HCT116 (cell line): ENCODE results near the gene ASIC3. TPM values are rescaled to one million over a fixed set of nuclear protein-coding genes. Genes with fewer than 3 reads are reported as not detected.

Experiments used
- ATAC-seq: fragments of 200-7000 bp; cut with Tn5 transposase; 2 replicates; pipeline ENCODE4 v1.9.1; 2020; ENCODE audit warnings: mild to moderate bottlenecking, moderate library complexity
- BruUV-seq: library from RNA; stranded (reverse); fragments of 400-500 nt; replicated peaks from 2 replicates; lab custom pipeline; 2021; lab: Mats Ljungman, UMichigan
- CTCF ChIA-PET: fragments of 300-600 bp; sonication (Branson Sonifier 250); formaldehyde crosslinking; loops from one replicate; lab custom pipeline; 2021; ENCODE audit warnings: antibody characterized with exemption; lab: Charles Lee
- POLR2A ChIA-PET: fragments of 300-600, 350-600 bp; sonication (Branson Sonifier 250); formaldehyde crosslinking; loops from one replicate; lab custom pipeline; 2021; ENCODE audit warnings: antibody characterized with exemption; lab: Charles Lee
- RAD21 ChIA-PET, 2 experiments: fragments of 300-600 bp; sonication (Branson Sonifier 250); formaldehyde crosslinking; loops; one replicate each; lab custom pipeline; 2023; ENCODE audit warnings: low total read pairs in 2 of 2; ENCODE audit not compliant: uncharacterized antibody in 2 of 2, unreplicated experiment in 2 of 2, low non-redundant PET in 1 of 2; lab: Charles Lee
- DNase-seq: peaks from one replicate; pipeline ENCODE4 v3.0.0-alpha.2; 2010; ENCODE audit warnings: low read depth, low spot score
- H2AFZ ChIP-seq: fragments of 200-600 bp; shearing (Covaris generic), sonication (generic); 2 replicates; pipeline ENCODE4 v1.6.1; 2017; ENCODE audit warnings: low read depth, mixed run types, mixed read lengths, antibody characterized with exemption, low read length; ENCODE audit not compliant: poor library complexity, severe bottlenecking
- H3K27ac ChIP-seq: 2 replicates; pipeline ENCODE4 v1.5.1; 2012; ENCODE audit warnings: low read depth, low read length
- H3K27me3 ChIP-seq: fragments of 200-600 bp; sonication (generic); 2 replicates; pipeline ENCODE4 v1.6.1; 2016; ENCODE audit warnings: mixed run types, low read length, mixed read lengths; ENCODE audit not compliant: insufficient read depth
- H3K36me3 ChIP-seq, 2 experiments: fragments of 200-500 bp in 1 of 2; fragments of 200-600 bp in 1 of 2; sonication (Bioruptor generic) in 1 of 2; sonication (generic) in 1 of 2; 2 replicates each; pipeline versions ENCODE4 v1.5.1 to v1.6.1; 2014 to 2016; ENCODE audit warnings: low read length in 2 of 2, inconsistent platforms in 1 of 2, mixed read lengths in 1 of 2, mixed run types in 1 of 2; ENCODE audit not compliant: insufficient read depth in 2 of 2, control insufficient read depth in 1 of 2
- H3K4me1 ChIP-seq, 2 experiments: fragments of 200-600 bp in 1 of 2; sonication (generic) in 1 of 2; 2 replicates each; pipeline versions ENCODE4 v1.5.1 to v1.6.1; 2012 to 2017; ENCODE audit warnings: low read length in 2 of 2, inconsistent platforms in 1 of 2, mild to moderate bottlenecking in 1 of 2, mixed read lengths in 1 of 2, mixed run types in 1 of 2, moderate library complexity in 1 of 2; ENCODE audit not compliant: insufficient read depth in 2 of 2, control insufficient read depth in 1 of 2
- H3K4me2 ChIP-seq: fragments of 200-600 bp; sonication (generic); 2 replicates; pipeline ENCODE4 v1.6.1; 2017; ENCODE audit warnings: mixed run types, low read length, mixed read lengths
- H3K4me3 ChIP-seq, 2 experiments: fragments of 200-600 bp in 1 of 2; sonication (generic) in 1 of 2; replicated peaks in 1 of 2; 2 replicates each; pipeline ENCODE4 v1.5.1; 2011 to 2016; ENCODE audit warnings: low read length in 2 of 2, control low read depth in 1 of 2, low read depth in 1 of 2, mild to moderate bottlenecking in 1 of 2, mixed read lengths in 1 of 2, mixed run types in 1 of 2
- H3K79me2 ChIP-seq: fragments of 200-600 bp; sonication (generic); 2 replicates; pipeline ENCODE4 v1.6.1; 2017; ENCODE audit warnings: mild to moderate bottlenecking, mixed run types, low read length, moderate library complexity, mixed read lengths; ENCODE audit not compliant: insufficient read depth
- H3K9ac ChIP-seq: fragments of 200-600 bp; sonication (generic); 2 replicates; pipeline ENCODE4 v1.6.1; 2016; ENCODE audit warnings: low read length, mixed read lengths
- H3K9me2 ChIP-seq: fragments of 200-600 bp; sonication (generic), shearing (Covaris generic); 2 replicates; pipeline ENCODE4 v1.6.1; 2017; ENCODE audit warnings: mixed run types, mild to moderate bottlenecking, moderate library complexity; ENCODE audit not compliant: insufficient read depth
- H3K9me3 ChIP-seq, 2 experiments: fragments of 200-500 bp in 1 of 2; fragments of 200-600 bp in 1 of 2; sonication (Bioruptor generic) in 1 of 2; sonication (generic) in 1 of 2; 2 replicates each; pipeline ENCODE4 v1.6.1; 2014 to 2017; ENCODE audit warnings: low read length in 2 of 2, mixed read lengths in 2 of 2, inconsistent platforms in 1 of 2, low read depth in 1 of 2, mild to moderate bottlenecking in 1 of 2, mixed run types in 1 of 2, moderate library complexity in 1 of 2; ENCODE audit not compliant: control insufficient read depth in 1 of 2, insufficient read depth in 1 of 2
- H4K20me1 ChIP-seq: fragments of 200-600 bp; sonication (generic), shearing (Covaris generic); 2 replicates; pipeline ENCODE4 v1.6.1; 2017; ENCODE audit warnings: mixed run types, mild to moderate bottlenecking, moderate library complexity; ENCODE audit not compliant: insufficient read depth
- ATF3 ChIP-seq: IDR thresholded peaks from 2 replicates; pipeline ENCODE4 v1.6.1; 2012
- CBX3 ChIP-seq: IDR thresholded peaks from 2 replicates; pipeline ENCODE4 v1.6.1; 2012; ENCODE audit warnings: low read depth
- CEBPB ChIP-seq: IDR thresholded peaks from 2 replicates; pipeline ENCODE4 v1.6.1; 2012; ENCODE audit warnings: low read depth
- EGR1 ChIP-seq: IDR thresholded peaks from 2 replicates; pipeline ENCODE4 v1.6.1; 2012; ENCODE audit warnings: low read depth
- ELF1 ChIP-seq: IDR thresholded peaks from 2 replicates; pipeline ENCODE4 v1.6.1; 2012; ENCODE audit warnings: low read depth, borderline replicate concordance
- FOSL1 ChIP-seq: IDR thresholded peaks from 2 replicates; pipeline ENCODE4 v1.6.1; 2012; ENCODE audit warnings: low read depth
- JUND ChIP-seq: IDR thresholded peaks from 2 replicates; pipeline ENCODE4 v1.6.1; 2012
- MAX ChIP-seq: IDR thresholded peaks from 2 replicates; pipeline ENCODE4 v1.6.1; 2012
- POLR2A ChIP-seq: IDR thresholded peaks from 2 replicates; pipeline ENCODE4 v1.7.0; 2011; ENCODE audit warnings: borderline replicate concordance; ENCODE audit not compliant: insufficient read depth, insufficient read length; ENCODE audit errors: extremely low read depth
- RAD21 ChIP-seq: IDR thresholded peaks from 2 replicates; pipeline ENCODE4 v1.6.1; 2012; ENCODE audit warnings: low read depth, mild to moderate bottlenecking
- REST ChIP-seq: IDR thresholded peaks from 2 replicates; pipeline ENCODE4 v1.6.1; 2012; ENCODE audit warnings: low read depth
- SIN3A ChIP-seq: IDR thresholded peaks from 2 replicates; pipeline ENCODE4 v1.6.1; 2012; ENCODE audit warnings: low read depth
- SP1 ChIP-seq: IDR thresholded peaks from 2 replicates; pipeline ENCODE4 v1.6.1; 2012; ENCODE audit warnings: low read depth
- TCF7L2 ChIP-seq: IDR thresholded peaks from 2 replicates; pipeline ENCODE4 v1.7.0; 2011; ENCODE audit warnings: borderline replicate concordance, inconsistent platforms; ENCODE audit not compliant: insufficient read depth, insufficient read length; ENCODE audit errors: extremely low read depth
- YY1 ChIP-seq: IDR thresholded peaks from 2 replicates; pipeline ENCODE4 v1.6.1; 2011; ENCODE audit warnings: low read length, low read depth, moderate library complexity, mild to moderate bottlenecking; ENCODE audit not compliant: insufficient replicate concordance; ENCODE audit errors: extremely low read depth
- ZBTB33 ChIP-seq: IDR thresholded peaks from 2 replicates; pipeline ENCODE4 v1.6.1; 2011; ENCODE audit warnings: mild to moderate bottlenecking, low read length, moderate library complexity; ENCODE audit not compliant: insufficient replicate concordance; ENCODE audit errors: extremely low read depth
- ZFX ChIP-seq: fragments of 450-650 bp; IDR thresholded peaks from 2 replicates; pipeline ENCODE4 v1.6.1; 2017
- ZNF274 ChIP-seq: fragments of 200-500 bp; sonication (Bioruptor generic); IDR thresholded peaks from 2 replicates; pipeline ENCODE4 v1.6.1; 2014; ENCODE audit warnings: mild to moderate bottlenecking, low read depth, low read length, inconsistent platforms
- intact Hi-C: fragments of 100-400 bp; cut with micrococcal nuclease; formaldehyde crosslinking; loops from 2 replicates; pipeline ENCODE4 v1.10.0; 2022
- total RNA-seq: library from RNA; stranded (reverse); gene quantifications from one replicate; pipeline ENCODE4 v1.2.1, GENCODE V29; 2021; ENCODE audit not compliant: unreplicated experiment

ASIC3 gene
- total RNA-seq, 1 experiment from 2014 or later: 4.4 TPM

GRCh38 chr7:151064454-151064853, 16.1 kb downstream of the ASIC3 start (continued):
- TF ChIP-seq ZBTB33 (no peak), SIN3A (no peak), ATF3 (no peak), SP1 (no peak), YY1 (no peak), JUND (no peak), MAX (no peak), TCF7L2 (no peak)

- POLR2A ChIA-PET: no interaction called here
- Histone ChIP-seq H3K36me3 (peaks cover 33 to 40% of the 10 kb centered on the region in 2 experiments), H3K27ac (no peak overlapping the region), H3K4me1 (peaks cover 15 to 32% of the 10 kb centered on the region in 2 experiments), H3K9me2 (no peaks in the 10 kb centered on the region), H3K4me2 (no peak overlapping the region), H3K9me3 (no peaks in the 10 kb centered on the region), H3K79me2 (peaks cover 75% of the 10 kb centered on the region), H3K27me3 (no peaks in the 10 kb centered on the region), H4K20me1 (no peaks in the 10 kb centered on the region), H2AFZ (no peak overlapping the region), H3K4me3 (no peak overlapping the region), H3K9ac (no peak overlapping the region)
- no TSS peak for BruUV-seq
- intact Hi-C loops: no loop called here
- ATAC-seq (no peak), DNase-seq (no peak)
- RAD21 ChIA-PET: no interaction called here
- no peak for TF ChIP-seq EGR1
- TF ChIP-seq ZNF274: no peak
- TF ChIP-seq ELF1: no peak
- no peak for TF ChIP-seq REST
- TF ChIP-seq FOSL1: no peak
- TF ChIP-seq ATF3: no peak
- TF ChIP-seq RAD21: no peak
- no peak for TF ChIP-seq SIN3A
- TF ChIP-seq CBX3: no peak
- no peak for TF ChIP-seq CEBPB
- no peak for TF ChIP-seq ZFX
- TF ChIP-seq MAX: no peak
- TF ChIP-seq POLR2A: no peak
- CTCF ChIA-PET: no interaction called here
Observed at GRCh38 chr7:151064993-151065392, 16.7 kb downstream of the ASIC3 start.
